ENCODE data around the gene ANKFN1.

Gene ANKFN1

DNA sequence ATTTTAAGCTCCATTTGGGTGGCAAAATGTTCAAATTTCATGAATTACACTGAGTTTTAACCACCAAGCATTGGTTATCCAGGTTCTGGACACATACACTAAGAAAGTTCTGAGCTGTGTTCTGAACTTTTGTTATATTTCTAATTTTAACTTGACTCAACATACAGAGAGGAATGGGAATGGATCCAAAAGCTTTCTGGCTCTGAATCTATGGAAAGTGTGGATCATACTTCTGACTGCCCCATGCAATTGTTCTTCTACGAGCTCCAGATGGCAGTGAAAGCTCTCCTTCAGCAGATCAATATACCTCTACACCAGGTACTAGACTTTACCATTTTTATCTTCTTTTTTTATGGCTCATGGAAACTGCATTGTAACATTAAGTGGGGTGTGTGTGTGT, 327.2 kb downstream of the ANKFN1 start:
- DNase-seq (ENCODE audit: low read depth): no peak
- no peak overlapping the region for H3K4me3 ChIP-seq (ENCODE audit: control insufficient read depth, low read depth, low read length)
- TF ChIP-seq, protein P1, sequence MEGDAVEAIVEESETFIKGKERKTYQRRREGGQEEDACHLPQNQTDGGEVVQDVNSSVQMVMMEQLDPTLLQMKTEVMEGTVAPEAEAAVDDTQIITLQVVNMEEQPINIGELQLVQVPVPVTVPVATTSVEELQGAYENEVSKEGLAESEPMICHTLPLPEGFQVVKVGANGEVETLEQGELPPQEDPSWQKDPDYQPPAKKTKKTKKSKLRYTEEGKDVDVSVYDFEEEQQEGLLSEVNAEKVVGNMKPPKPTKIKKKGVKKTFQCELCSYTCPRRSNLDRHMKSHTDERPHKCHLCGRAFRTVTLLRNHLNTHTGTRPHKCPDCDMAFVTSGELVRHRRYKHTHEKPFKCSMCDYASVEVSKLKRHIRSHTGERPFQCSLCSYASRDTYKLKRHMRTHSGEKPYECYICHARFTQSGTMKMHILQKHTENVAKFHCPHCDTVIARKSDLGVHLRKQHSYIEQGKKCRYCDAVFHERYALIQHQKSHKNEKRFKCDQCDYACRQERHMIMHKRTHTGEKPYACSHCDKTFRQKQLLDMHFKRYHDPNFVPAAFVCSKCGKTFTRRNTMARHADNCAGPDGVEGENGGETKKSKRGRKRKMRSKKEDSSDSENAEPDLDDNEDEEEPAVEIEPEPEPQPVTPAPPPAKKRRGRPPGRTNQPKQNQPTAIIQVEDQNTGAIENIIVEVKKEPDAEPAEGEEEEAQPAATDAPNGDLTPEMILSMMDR (conservative IDR thresholded peaks at IDR 0.05; ENCODE audit: control insufficient read depth, insufficient read depth, low read depth, low read length): no peak

DNA sequence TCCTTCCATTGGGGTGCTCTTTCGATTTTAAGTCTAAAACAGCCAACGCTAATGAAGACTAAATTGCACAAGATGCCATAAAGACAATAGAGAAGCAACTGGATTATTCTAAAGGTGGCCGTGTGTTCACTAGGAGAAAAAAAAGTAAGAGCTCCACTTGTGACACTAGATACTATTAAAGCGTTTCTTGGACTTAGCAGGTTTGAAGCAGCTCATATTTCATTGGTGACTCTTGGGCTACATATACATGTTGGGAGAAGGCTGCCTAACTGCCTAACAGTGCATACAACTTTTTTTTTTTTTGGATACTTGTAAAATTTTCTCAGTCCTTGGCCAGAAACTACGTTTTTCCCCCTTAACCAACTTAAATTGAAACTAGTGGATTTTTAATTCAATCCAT, 328.4 kb downstream of the ANKFN1 start:
- TF ChIP-seq, protein P1 (conservative IDR thresholded peaks at IDR 0.05; ENCODE audit: control insufficient read depth, insufficient read depth, low read depth, low read length): no peak
- DNase-seq (ENCODE audit: low read depth): no peak
- no peak overlapping the region for H3K4me3 ChIP-seq (ENCODE audit: control insufficient read depth, low read depth, low read length)

DNA sequence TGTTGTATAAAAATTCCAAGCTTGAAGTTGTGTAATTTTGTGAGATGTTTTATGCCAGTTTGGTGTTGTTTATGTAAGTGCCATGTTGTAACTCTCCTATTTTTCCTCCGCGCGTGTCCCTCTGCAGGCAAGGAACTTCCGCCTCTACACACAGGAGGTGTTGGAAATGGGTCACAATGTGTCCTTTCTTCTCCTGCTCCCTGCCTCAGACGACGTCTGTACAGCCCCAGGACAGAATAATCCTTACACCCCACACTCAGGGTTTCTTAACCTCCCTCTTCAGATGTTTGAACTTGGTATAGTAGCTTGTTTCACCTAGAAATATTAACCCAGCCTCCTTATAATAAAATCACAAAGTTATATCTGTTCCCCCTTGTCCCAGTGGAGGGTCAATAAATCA, 329.0 kb downstream of the ANKFN1 start:
- H3K4me3 ChIP-seq (ENCODE audit: control insufficient read depth, low read depth, low read length): no peak overlapping the region
- no peak for DNase-seq (ENCODE audit: low read depth)
- TF ChIP-seq, protein P1 (conservative IDR thresholded peaks at IDR 0.05; ENCODE audit: control insufficient read depth, insufficient read depth, low read depth, low read length): no peak

DNA sequence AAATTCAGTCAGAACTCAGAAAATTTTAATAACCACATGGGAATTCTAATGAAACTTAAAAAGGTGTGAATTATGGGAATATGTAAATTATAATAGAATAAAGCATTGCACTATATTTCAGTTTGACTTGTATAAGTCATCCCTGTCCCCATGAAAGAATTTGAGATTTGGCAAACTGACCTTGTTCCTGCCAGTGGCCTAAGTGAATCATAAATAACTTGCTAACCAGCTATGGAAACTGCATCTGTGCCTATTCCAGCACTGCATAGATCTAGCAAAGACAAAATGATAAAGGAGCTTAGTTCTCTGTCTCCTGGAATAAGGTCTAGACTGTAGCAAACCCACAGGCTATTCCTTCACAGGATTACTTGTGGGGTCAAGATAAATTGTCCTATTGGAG, 333.5 kb downstream of the ANKFN1 start:
- H3K4me3 ChIP-seq (ENCODE audit: control insufficient read depth, low read depth, low read length): no peak overlapping the region
- TF ChIP-seq, protein P1 (conservative IDR thresholded peaks at IDR 0.05; ENCODE audit: control insufficient read depth, insufficient read depth, low read depth, low read length): no peak
- no peak for DNase-seq (ENCODE audit: low read depth)

DNA sequence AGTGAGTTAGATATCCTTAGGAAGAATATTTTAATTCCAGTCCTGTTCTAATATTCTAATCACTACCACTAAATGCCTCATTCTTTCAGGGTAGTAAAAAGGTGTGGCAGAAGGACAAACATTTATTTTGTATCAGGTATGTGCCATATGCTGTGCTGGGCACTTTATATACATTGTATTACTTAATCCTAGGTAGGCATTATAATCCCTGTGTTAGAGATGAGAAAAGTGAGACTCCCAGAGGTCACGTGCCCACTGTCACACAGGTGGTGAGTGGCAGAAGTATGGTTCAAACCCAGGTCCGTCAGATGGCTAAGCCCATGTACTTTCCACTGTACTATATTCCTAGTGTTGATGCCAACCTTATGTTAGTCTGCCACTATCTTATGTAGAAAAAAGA, 335.5 kb downstream of the ANKFN1 start:
- no peak for DNase-seq (ENCODE audit: low read depth)
- TF ChIP-seq, protein P1 (conservative IDR thresholded peaks at IDR 0.05; ENCODE audit: control insufficient read depth, insufficient read depth, low read depth, low read length): no peak
- H3K4me3 ChIP-seq (ENCODE audit: control insufficient read depth, low read depth, low read length): no peak overlapping the region

DNA sequence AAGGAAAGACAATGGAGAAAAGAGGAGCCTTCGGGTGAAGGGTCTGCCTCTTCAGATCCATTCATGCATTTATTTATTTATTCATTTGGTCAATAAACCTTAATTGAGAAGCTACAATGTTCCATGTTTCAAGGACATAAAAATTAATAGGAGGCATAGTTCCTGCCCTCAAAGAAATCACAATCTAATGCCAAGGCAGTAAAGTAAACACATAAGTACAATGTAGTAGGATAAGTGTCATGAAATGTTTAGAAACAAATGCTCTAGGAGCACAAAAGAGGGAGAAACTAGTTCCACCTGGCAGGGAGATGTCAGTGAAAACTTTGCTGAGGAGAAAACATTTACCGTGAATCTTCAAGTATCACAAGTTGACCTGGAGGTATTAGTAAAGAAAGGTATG, 336.7 kb downstream of the ANKFN1 start:
- TF ChIP-seq, protein P1 (conservative IDR thresholded peaks at IDR 0.05; ENCODE audit: control insufficient read depth, insufficient read depth, low read depth, low read length): no peak
- no peak for DNase-seq (ENCODE audit: low read depth)

DNA sequence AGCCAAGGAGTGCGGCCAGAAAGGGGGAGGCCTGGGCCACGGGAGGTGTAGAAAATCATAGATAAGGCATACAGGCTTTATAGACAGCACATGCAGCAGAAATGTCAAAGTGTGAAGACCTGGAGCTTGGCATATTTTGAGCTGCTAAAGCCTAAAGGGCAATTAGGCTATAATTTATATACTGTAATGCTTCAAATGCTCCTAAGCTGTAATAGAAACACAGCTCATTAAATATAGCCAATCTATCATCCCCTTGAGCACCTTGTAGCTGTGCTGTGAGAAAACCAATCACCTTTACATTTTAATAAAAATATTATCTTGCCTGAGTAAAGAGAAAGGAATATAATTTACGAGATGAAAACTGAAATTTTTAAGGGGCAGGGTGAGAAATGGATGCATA, 342.3 kb downstream of the ANKFN1 start:
- no peak for DNase-seq (ENCODE audit: low read depth)
- no peak overlapping the region for H3K4me3 ChIP-seq (ENCODE audit: control insufficient read depth, low read depth, low read length)
- TF ChIP-seq, protein P1 (conservative IDR thresholded peaks at IDR 0.05; ENCODE audit: control insufficient read depth, insufficient read depth, low read depth, low read length): no peak

More for the DNA sequence above, 336.7 kb downstream of the ANKFN1 start:
- H3K4me3 ChIP-seq (ENCODE audit: control insufficient read depth, low read depth, low read length): no peak overlapping the region

Measured in fibroblast of mammary gland (primary cell).